Body of pancreas (tissue), 4 donors: ENCODE data around the gene HCFC1R1.

Experiments
- POLR2A ChIP-seq, 3 donors: fragments of 450-650 bp; IDR thresholded peaks; one replicate each; pipeline ENCODE4 v1.6.1; 2016; ENCODE audit warnings: antibody characterized with exemption in 3 of 3, mild to moderate bottlenecking in 2 of 3
- TF ChIP-seq, protein P1 (sequence below), 7 experiments: fragments of 450-650 bp in 4 of 7; fragments of 200-600 bp in 3 of 7; sonication (generic) in 3 of 7; IDR thresholded peaks; one replicate each; pipeline ENCODE4 v1.5.1; 2016 to 2019; ENCODE audit warnings: antibody characterized with exemption in 7 of 7

DNA sequence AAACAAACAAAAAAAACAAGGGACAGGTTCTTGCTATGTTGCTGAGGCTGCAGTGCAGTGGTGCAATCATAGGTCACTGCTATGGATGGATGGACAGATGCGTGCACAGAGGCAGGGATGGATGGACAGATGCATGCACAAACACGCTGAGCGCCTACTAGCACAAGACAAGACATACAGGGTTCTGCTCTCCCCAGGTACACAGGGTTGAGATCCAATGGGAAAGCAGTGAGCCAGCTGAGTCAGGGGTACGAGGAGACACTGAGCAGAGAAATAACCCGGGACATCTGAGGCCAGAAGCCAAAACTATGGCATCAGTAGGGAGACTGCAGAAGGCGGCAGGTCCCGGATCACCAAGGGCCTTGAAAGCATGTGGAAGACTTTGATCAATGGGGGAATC lies 47.9 kb upstream of the HCFC1R1 start:
- TF ChIP-seq, protein P1, sequence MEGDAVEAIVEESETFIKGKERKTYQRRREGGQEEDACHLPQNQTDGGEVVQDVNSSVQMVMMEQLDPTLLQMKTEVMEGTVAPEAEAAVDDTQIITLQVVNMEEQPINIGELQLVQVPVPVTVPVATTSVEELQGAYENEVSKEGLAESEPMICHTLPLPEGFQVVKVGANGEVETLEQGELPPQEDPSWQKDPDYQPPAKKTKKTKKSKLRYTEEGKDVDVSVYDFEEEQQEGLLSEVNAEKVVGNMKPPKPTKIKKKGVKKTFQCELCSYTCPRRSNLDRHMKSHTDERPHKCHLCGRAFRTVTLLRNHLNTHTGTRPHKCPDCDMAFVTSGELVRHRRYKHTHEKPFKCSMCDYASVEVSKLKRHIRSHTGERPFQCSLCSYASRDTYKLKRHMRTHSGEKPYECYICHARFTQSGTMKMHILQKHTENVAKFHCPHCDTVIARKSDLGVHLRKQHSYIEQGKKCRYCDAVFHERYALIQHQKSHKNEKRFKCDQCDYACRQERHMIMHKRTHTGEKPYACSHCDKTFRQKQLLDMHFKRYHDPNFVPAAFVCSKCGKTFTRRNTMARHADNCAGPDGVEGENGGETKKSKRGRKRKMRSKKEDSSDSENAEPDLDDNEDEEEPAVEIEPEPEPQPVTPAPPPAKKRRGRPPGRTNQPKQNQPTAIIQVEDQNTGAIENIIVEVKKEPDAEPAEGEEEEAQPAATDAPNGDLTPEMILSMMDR (IDR thresholded peaks at IDR 0.05), result no peak
- TF ChIP-seq POLR2A (IDR thresholded peaks at IDR 0.05), result peak in 2 of 3 donors; percentile 25 to 39
